ENCODE results near the gene TOP3B.

- TF ChIP-seq CTCF (IDR thresholded peaks at IDR 0.05; ENCODE audit: low read depth, low read length, poor library complexity, severe bottlenecking) = no peak
- no peak for TF ChIP-seq EZH2phosphoT487 (IDR thresholded peaks at IDR 0.05; ENCODE audit: borderline replicate concordance, low read length)
These were observed 55.3 kb downstream of the TOP3B start for GRCh38 chr22:21927174-21927823.

Measured in DOHH2 (cell line).